Neural progenitor cell (in vitro differentiated cells): ENCODE measurements around the gene ESRRG. TPM values are rescaled to one million over a fixed set of nuclear protein-coding genes. Genes with fewer than 3 reads are reported as not detected.

Experiments used
- DNase-seq: peaks from one replicate; pipeline ENCODE4 v3.0.0-alpha.2; 2016; ENCODE audit warnings: low spot score
- H2AFZ ChIP-seq: fragments of 200-600 bp; sonication (generic); replicated peaks from 2 replicates; pipeline ENCODE4 v1.6.1; 2016; ENCODE audit warnings: antibody characterized with exemption
- H3F3A ChIP-seq: fragments of 200-600 bp; sonication (generic); 2 replicates; pipeline ENCODE4 v1.6.1; 2016; ENCODE audit warnings: antibody characterized with exemption, low read depth
- H3K27ac ChIP-seq: fragments of 200-600 bp; sonication (generic); 2 replicates; pipeline ENCODE4 v1.5.1; 2016; ENCODE audit warnings: mild to moderate bottlenecking
- H3K27me3 ChIP-seq: fragments of 200-600 bp; sonication (generic); 2 replicates; pipeline ENCODE4 v1.6.1; 2016; ENCODE audit warnings: mild to moderate bottlenecking, moderate library complexity
- H3K36me3 ChIP-seq: fragments of 200-600 bp; sonication (generic); 2 replicates; pipeline ENCODE4 v1.5.1; 2016
- H3K4me1 ChIP-seq: fragments of 200-600 bp; sonication (generic); 2 replicates; pipeline ENCODE4 v1.6.1; 2016; ENCODE audit warnings: mixed run types
- H3K4me2 ChIP-seq: fragments of 200-600 bp; sonication (generic); 2 replicates; pipeline ENCODE4 v1.6.1; 2016
- H3K4me3 ChIP-seq: fragments of 200-600 bp; sonication (generic); 2 replicates; pipeline ENCODE4 v1.5.1; 2016
- H3K79me2 ChIP-seq: fragments of 200-600 bp; sonication (generic); 2 replicates; pipeline ENCODE4 v1.6.1; 2016; ENCODE audit warnings: low read depth
- H3K9ac ChIP-seq: fragments of 200-600 bp; sonication (generic); 2 replicates; pipeline ENCODE4 v1.6.1; 2016
- H3K9me3 ChIP-seq: fragments of 200-600 bp; sonication (generic); 2 replicates; pipeline ENCODE4 v1.5.1; 2016; ENCODE audit warnings: low read depth
- H4K20me1 ChIP-seq: fragments of 200-600 bp; sonication (generic); 2 replicates; pipeline ENCODE4 v1.6.1; 2016; ENCODE audit warnings: low read depth
- H3K27ac Mint-ChIP-seq: 3 replicates; pipeline ENCODE4 v1.8.0; 2021; ENCODE audit warnings: mixed read lengths
- H3K27me3 Mint-ChIP-seq: 2 replicates; pipeline ENCODE4 v1.8.0; 2022; ENCODE audit warnings: low read depth, mild to moderate bottlenecking, inconsistent platforms, moderate library complexity, mixed read lengths; ENCODE audit not compliant: insufficient read depth
- H3K36me3 Mint-ChIP-seq: 3 replicates; pipeline ENCODE4 v1.8.0; 2021; ENCODE audit warnings: mixed read lengths
- H3K4me1 Mint-ChIP-seq: 3 replicates; pipeline ENCODE4 v1.8.0; 2021; ENCODE audit warnings: mixed read lengths
- H3K4me3 Mint-ChIP-seq: 3 replicates; pipeline ENCODE4 v1.8.0; 2021; ENCODE audit warnings: mild to moderate bottlenecking, moderate library complexity, mixed read lengths
- H3K9me3 Mint-ChIP-seq: 3 replicates; pipeline ENCODE4 v1.8.0; 2020; ENCODE audit warnings: mixed read lengths
- CTCF ChIP-seq: fragments of 200-600 bp; sonication (generic); IDR thresholded peaks from 2 replicates; pipeline ENCODE4 v1.5.1; 2017; ENCODE audit warnings: antibody characterized with exemption, mild to moderate bottlenecking
- EZH2 ChIP-seq: fragments of 200-600 bp; sonication (generic); IDR thresholded peaks from 2 replicates; pipeline ENCODE4 v1.6.1; 2017; ENCODE audit warnings: antibody characterized with exemption, mild to moderate bottlenecking, moderate library complexity
- EZH2phosphoT487 ChIP-seq: fragments of 200-600 bp; sonication (generic); IDR thresholded peaks from 2 replicates; pipeline ENCODE4 v1.6.1; 2017; ENCODE audit warnings: antibody characterized with exemption
- total RNA-seq: library from RNA; depleted of rRNA; stranded (reverse); fragments of >200 nt; gene quantifications from 2 replicates; pipeline ENCODE4 v1.2.3, GENCODE V29; 2015; ENCODE audit warnings: low replicate concordance

Gene ESRRG
- total RNA-seq, 1 donor from 2014 or later, result 3.0 TPM

- Histone ChIP-seq H4K20me1 (no peaks in the 10 kb centered on the region), H3K4me3 (no peak overlapping the region), H3K79me2 (no peaks in the 10 kb centered on the region), H3F3A (no peaks in the 10 kb centered on the region), H3K9me3 (no peaks in the 10 kb centered on the region), H3K36me3 (no peaks in the 10 kb centered on the region), H3K4me2 (no peak overlapping the region), H3K27ac (no peak overlapping the region), H3K4me1 (no peaks in the 10 kb centered on the region), H2AFZ (no peak overlapping the region), H3K27me3 (no peaks in the 10 kb centered on the region), H3K9ac (no peak overlapping the region)
- Mint-ChIP-seq H3K9me3 (no peaks in the 10 kb centered on the region), H3K27me3 (peaks cover 2% of the 10 kb centered on the region), H3K36me3 (no peaks in the 10 kb centered on the region), H3K4me3 (no peak overlapping the region), H3K4me1 (peaks cover 4% of the 10 kb centered on the region), H3K27ac (no peak overlapping the region)
- DNase-seq, result no peak
- no peak for TF ChIP-seq CTCF
- no peak for TF ChIP-seq EZH2
- no peak for TF ChIP-seq EZH2phosphoT487
Measured at GRCh38 chr1:216640100-216640499, 83.1 kb downstream of the ESRRG start.

GRCh38 chr1:216632980-216633379 lies 90.2 kb downstream of the ESRRG start:
- Mint-ChIP-seq H3K4me1 (peaks cover 14% of the 10 kb centered on the region), H3K27me3 (peaks cover 2% of the 10 kb centered on the region), H3K9me3 (no peaks in the 10 kb centered on the region), H3K27ac (no peak overlapping the region), H3K4me3 (no peak overlapping the region), H3K36me3 (no peaks in the 10 kb centered on the region)
- Histone ChIP-seq H3F3A (no peaks in the 10 kb centered on the region), H3K79me2 (no peaks in the 10 kb centered on the region), H3K4me3 (no peak overlapping the region), H2AFZ (no peak overlapping the region), H3K36me3 (no peaks in the 10 kb centered on the region), H3K27ac (no peak overlapping the region), H3K9ac (no peak overlapping the region), H4K20me1 (no peaks in the 10 kb centered on the region), H3K9me3 (no peaks in the 10 kb centered on the region), H3K27me3 (no peaks in the 10 kb centered on the region), H3K4me1 (peaks cover 8% of the 10 kb centered on the region), H3K4me2 (no peak overlapping the region)
- peak; percentile 27 for DNase-seq
- TF ChIP-seq EZH2phosphoT487 (no peak), CTCF (no peak), EZH2 (no peak)

GRCh38 chr1:216630532-216630931 lies 92.7 kb downstream of the ESRRG start:
- H3K9ac ChIP-seq, result no peak overlapping the region
- TF ChIP-seq EZH2 (no peak), CTCF (no peak), EZH2phosphoT487 (no peak)
- no peaks in the 10 kb centered on the region for H3K36me3 ChIP-seq
- no peak overlapping the region for H3K27ac ChIP-seq
- H3K4me3 Mint-ChIP-seq, result no peak overlapping the region
- H3F3A ChIP-seq, result no peaks in the 10 kb centered on the region
- DNase-seq, result no peak
- H3K79me2 ChIP-seq, result no peaks in the 10 kb centered on the region
- H3K27me3 ChIP-seq, result no peaks in the 10 kb centered on the region
- H4K20me1 ChIP-seq, result no peaks in the 10 kb centered on the region
- no peaks in the 10 kb centered on the region for H3K9me3 ChIP-seq
- H3K4me3 ChIP-seq, result no peak overlapping the region
- H3K4me1 Mint-ChIP-seq, result peaks cover 13% of the 10 kb centered on the region
- peaks cover 8% of the 10 kb centered on the region for H3K4me1 ChIP-seq
- no peaks in the 10 kb centered on the region for H3K9me3 Mint-ChIP-seq
- H3K36me3 Mint-ChIP-seq, result no peaks in the 10 kb centered on the region
- no peak overlapping the region for H2AFZ ChIP-seq
- no peak overlapping the region for H3K4me2 ChIP-seq
- no peak overlapping the region for H3K27ac Mint-ChIP-seq
- H3K27me3 Mint-ChIP-seq, result peaks cover 2% of the 10 kb centered on the region

GRCh38 chr1:216627252-216627651 lies 96.0 kb downstream of the ESRRG start:
- H3K4me3 ChIP-seq, result no peak overlapping the region
- H3K4me1 ChIP-seq, result no peaks in the 10 kb centered on the region
- no peak overlapping the region for H2AFZ ChIP-seq
- Mint-ChIP-seq H3K27me3 (no peaks in the 10 kb centered on the region), H3K4me1 (peaks cover 4% of the 10 kb centered on the region), H3K4me3 (no peak overlapping the region), H3K36me3 (no peaks in the 10 kb centered on the region), H3K9me3 (no peaks in the 10 kb centered on the region), H3K27ac (no peak overlapping the region)
- no peak overlapping the region for H3K4me2 ChIP-seq
- no peak overlapping the region for H3K27ac ChIP-seq
- H3K79me2 ChIP-seq, result no peaks in the 10 kb centered on the region
- no peak for TF ChIP-seq EZH2phosphoT487
- no peak for TF ChIP-seq EZH2
- TF ChIP-seq CTCF, result no peak
- no peaks in the 10 kb centered on the region for H3F3A ChIP-seq
- no peaks in the 10 kb centered on the region for H3K27me3 ChIP-seq
- H3K9ac ChIP-seq, result no peak overlapping the region
- no peaks in the 10 kb centered on the region for H3K9me3 ChIP-seq
- DNase-seq, result no peak
- no peaks in the 10 kb centered on the region for H3K36me3 ChIP-seq
- no peaks in the 10 kb centered on the region for H4K20me1 ChIP-seq
